Kidney (tissue), 14 donors: Measurements from ENCODE around the gene ALG3. TPM values are rescaled to one million over a fixed set of nuclear protein-coding genes. Genes with fewer than 3 reads are reported as not detected.

ENCODE experiments used
- DNase-seq, 5 donors: peaks; one replicate each; pipeline ENCODE4 v3.0.0-alpha.2; 2013 to 2020
- FAIRE-seq: peaks from 2 replicates; lab custom pipeline; 2012; peaks lifted over from hg19 to GRCh38; lab: Jason Lieb, UNC
- H3K27ac ChIP-seq, 2 donors: one replicate each; pipeline ENCODE4 v1.7.0; 2013; ENCODE audit warnings: low read depth in 2 of 2, low read length in 2 of 2, inconsistent platforms in 1 of 2
- H3K27me3 ChIP-seq: one replicate; pipeline ENCODE4 v1.7.1; 2013; ENCODE audit warnings: low read length, inconsistent platforms; ENCODE audit not compliant: control insufficient read depth, insufficient read depth
- H3K36me3 ChIP-seq, 3 donors: one replicate each; pipeline versions ENCODE4 v1.7.0 to v1.7.1; 2013; ENCODE audit warnings: low read length in 3 of 3, control low read depth in 1 of 3, inconsistent platforms in 1 of 3; ENCODE audit not compliant: insufficient read depth in 3 of 3, control insufficient read depth in 2 of 3
- H3K4me1 ChIP-seq, 3 donors: one replicate each; pipeline versions ENCODE4 v1.7.0 to v1.7.1; 2013; ENCODE audit warnings: low read length in 3 of 3, inconsistent platforms in 1 of 3, low read depth in 1 of 3; ENCODE audit not compliant: control insufficient read depth in 2 of 3, insufficient read depth in 2 of 3
- H3K4me3 ChIP-seq, 3 donors: one replicate each; pipeline versions ENCODE4 v1.7.0 to v1.8.1; 2013; ENCODE audit warnings: low read length in 3 of 3, control low read depth in 1 of 3, inconsistent platforms in 1 of 3
- H3K9ac ChIP-seq, 3 donors: one replicate each; pipeline versions ENCODE4 v1.7.0 to v1.7.1; 2013; ENCODE audit warnings: low read length in 3 of 3, control low read depth in 1 of 3, inconsistent platforms in 1 of 3
- H3K9me3 ChIP-seq, 3 donors: one replicate each; pipeline versions ENCODE4 v1.7.0 to v1.7.1; 2013; ENCODE audit warnings: low read length in 3 of 3, control low read depth in 1 of 3, inconsistent platforms in 1 of 3; ENCODE audit not compliant: control insufficient read depth in 2 of 3, insufficient read depth in 1 of 3
- CTCF ChIP-seq: IDR thresholded peaks from 3 replicates; pipeline ENCODE4 v1.5.1; 2012; ENCODE audit warnings: mild to moderate bottlenecking, moderate library complexity, borderline replicate concordance; ENCODE audit not compliant: insufficient read depth; ENCODE audit errors: extremely low read depth
- intact Hi-C: fragments of 100-400 bp; cut with DNase I; formaldehyde crosslinking; loops from one replicate; pipeline ENCODE4 v1.11.1; 2022
- polyA plus RNA-seq: library from polyadenylated mRNA; stranded (reverse); fragments of 350-450 nt; fragmentation: Illumina TruSeq; extraction: RNeasy Lipid Tissue Mini Kit (QIAGEN cat#74804); gene quantifications from one replicate; pipeline ENCODE4 v1.2.3, GENCODE V29; 2014; ENCODE audit warnings: low read depth, low replicate concordance; ENCODE audit not compliant: insufficient read depth
- total RNA-seq: library from RNA; stranded (reverse); fragmentation: NEBNext Ultra II Directional; extraction: Animal tissue kit (Norgen Biotek cat#: 25700); gene quantifications from one replicate; pipeline ENCODE4 v1.2.1, GENCODE V29; 2021
- donor health status: control.
- donor health status: control.
- donor health status: control.
- donor health status: control.
- donor health status: control.
- donor health status: DM: yes; HTN: yes; CAD: no.
- donor health status: Normal renal cell carcinoma (clear cell type).

ALG3 gene
- total and polyA plus RNA-seq, 2 donors from 2014 or later = 33.6 to 39.8 TPM

GRCh38 chr3:184242297-184242685 is 6.5 kb downstream of the ALG3 start:
- H3K27me3 ChIP-seq = no peaks in the 10 kb centered on the region
- no peak overlapping the region for H3K9ac ChIP-seq
- peak in 1 of 5 donors; percentile 47 for DNase-seq
- peaks cover 0 to 3% (median 0%) of the 10 kb centered on the region in 3 donors for H3K4me1 ChIP-seq
- H3K9me3 ChIP-seq = no peaks in the 10 kb centered on the region
- H3K27ac ChIP-seq = no peak overlapping the region
- H3K4me3 ChIP-seq = no peak overlapping the region
- intact Hi-C loops = no loop called here
- TF ChIP-seq CTCF = no peak
- no peak for FAIRE-seq
- H3K36me3 ChIP-seq = peaks cover 0 to 25% (median 15%) of the 10 kb centered on the region in 3 donors

GRCh38 chr3:184241447-184242296 is 7.1 kb downstream of the ALG3 start:
- peak in 4 of 5 donors; percentile 38 to 83 (median 56) for DNase-seq
- H3K4me3 ChIP-seq = no peak overlapping the region
- peaks cover 0 to 3% (median 0%) of the 10 kb centered on the region in 3 donors for H3K4me1 ChIP-seq
- intact Hi-C loops = no loop called here
- H3K27me3 ChIP-seq = no peaks in the 10 kb centered on the region
- no peak overlapping the region for H3K9ac ChIP-seq
- H3K36me3 ChIP-seq = peaks cover 0 to 25% (median 15%) of the 10 kb centered on the region in 3 donors
- H3K27ac ChIP-seq = no peak overlapping the region
- no peak for FAIRE-seq
- peak; percentile 39 for TF ChIP-seq CTCF
- no peaks in the 10 kb centered on the region for H3K9me3 ChIP-seq

GRCh38 chr3:184241141-184241446 is 7.7 kb downstream of the ALG3 start:
- H3K4me1 ChIP-seq = peaks cover 0 to 3% (median 0%) of the 10 kb centered on the region in 3 donors
- peaks cover 0 to 25% (median 15%) of the 10 kb centered on the region in 3 donors for H3K36me3 ChIP-seq
- no peaks in the 10 kb centered on the region for H3K9me3 ChIP-seq
- TF ChIP-seq CTCF = no peak
- intact Hi-C loops = no loop called here
- DNase-seq (peak in 1 of 5 donors; percentile 51), FAIRE-seq (no peak)
- no peak overlapping the region for H3K27ac ChIP-seq
- no peak overlapping the region for H3K9ac ChIP-seq
- H3K27me3 ChIP-seq = no peaks in the 10 kb centered on the region
- no peak overlapping the region for H3K4me3 ChIP-seq
